HG02870 (cell line): ENCODE measurements around the gene TBC1D32.
"Not testable (repeated sequence)": the region's sequence is repeated elsewhere in the genome, so short reads cannot be mapped to it uniquely, and the experiment has no call there.

Source experiments
- ATAC-seq: cut with Tn5 transposase; IDR thresholded peaks from one replicate; pipeline ENCODE4 v1.9.1; 2021; ENCODE audit warnings: mild to moderate bottlenecking, moderate library complexity; ENCODE audit not compliant: unreplicated experiment

TBC1D32 gene

GRCh38 chr6:121236984-121237383 is 97.3 kb downstream of the TBC1D32 start:
- no peak for ATAC-seq

DNA sequence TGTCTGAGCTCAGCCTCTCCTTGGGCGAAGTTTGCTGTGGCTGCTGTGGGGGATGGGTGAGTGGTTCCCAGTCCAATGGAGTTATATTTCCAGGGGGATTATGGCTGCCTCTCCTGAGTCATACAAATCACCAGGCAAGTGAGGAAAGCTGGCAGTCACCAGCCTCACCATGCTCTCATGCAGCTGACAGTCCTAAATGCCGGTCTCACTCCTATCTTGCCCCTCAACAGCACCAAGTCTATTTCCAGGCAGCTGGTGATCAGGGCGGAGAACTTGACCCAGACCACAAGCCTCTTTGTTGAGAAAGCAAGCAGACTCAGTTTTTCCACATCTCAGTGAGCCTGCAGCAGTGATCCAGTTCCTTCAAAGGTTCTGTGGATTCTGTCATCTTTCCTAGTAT is 98.9 kb downstream of the TBC1D32 start:
- ATAC-seq: no peak

DNA sequence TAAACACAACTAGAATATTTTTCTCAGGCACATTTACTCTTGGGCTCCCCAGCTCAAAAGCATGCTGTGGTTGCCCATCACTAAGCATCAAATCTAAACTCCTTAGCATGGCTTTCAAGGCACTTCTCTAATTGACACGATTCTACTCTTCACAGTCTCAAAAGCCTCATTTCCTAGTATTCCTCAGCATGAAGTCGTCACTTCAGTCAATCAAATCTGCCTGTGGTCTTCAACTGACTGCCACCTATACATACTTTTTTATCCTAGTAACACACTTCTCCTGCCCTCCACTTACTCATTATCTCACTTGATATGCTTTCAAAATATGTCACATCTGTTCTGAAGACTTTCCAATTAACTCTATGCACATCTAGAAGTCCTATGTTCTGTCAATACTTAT is 110.3 kb downstream of the TBC1D32 start:
- no peak for ATAC-seq

- no peak for ATAC-seq
Measured at GRCh38 chr6:121223212-121223611, 111.1 kb downstream of the TBC1D32 start.

GRCh38 chr6:121222656-121223055 is 111.6 kb downstream of the TBC1D32 start:
- no peak for ATAC-seq

- no peak for ATAC-seq
Measured at GRCh38 chr6:121216928-121217327, 117.4 kb downstream of the TBC1D32 start.

DNA sequence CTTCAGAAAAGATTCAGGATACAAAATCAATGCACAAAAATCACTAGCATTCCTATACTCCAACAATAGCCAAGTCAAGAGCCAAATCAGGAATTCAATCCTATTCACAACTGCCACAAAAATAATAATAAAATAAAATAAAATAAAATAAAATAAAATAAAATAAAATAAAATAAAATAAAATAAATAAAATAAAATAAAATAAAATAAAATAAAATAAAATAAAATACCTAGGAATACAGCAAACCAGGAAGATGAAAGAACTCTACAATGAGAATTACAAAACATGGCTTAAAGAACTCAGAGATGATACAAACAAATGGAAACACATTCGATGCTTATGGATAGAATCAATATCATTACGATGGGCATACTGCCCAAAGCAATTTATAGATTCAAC is 120.9 kb downstream of the TBC1D32 start:
- ATAC-seq: not testable (repeated sequence)

GRCh38 chr6:121210943-121211342 is 123.3 kb downstream of the TBC1D32 start:
- ATAC-seq: no peak

GRCh38 chr6:121205569-121205968 is 128.7 kb downstream of the TBC1D32 start:
- no peak for ATAC-seq

- ATAC-seq: no peak
Measured at GRCh38 chr6:121201105-121201504, 133.2 kb downstream of the TBC1D32 start.

GRCh38 chr6:121196042-121196441 is 138.2 kb downstream of the TBC1D32 start:
- ATAC-seq: not testable (repeated sequence)

GRCh38 chr6:121190122-121190521 is 144.2 kb downstream of the TBC1D32 start:
- ATAC-seq: no peak

GRCh38 chr6:121188356-121188755 is 145.9 kb downstream of the TBC1D32 start:
- ATAC-seq: no peak

GRCh38 chr6:121187833-121188200 is 146.5 kb downstream of the TBC1D32 start:
- ATAC-seq: no peak

- no peak for ATAC-seq
Measured at GRCh38 chr6:121187200-121187832, 147.0 kb downstream of the TBC1D32 start.

GRCh38 chr6:121183742-121184141 is 150.5 kb downstream of the TBC1D32 start:
- no peak for ATAC-seq

GRCh38 chr6:121175827-121176226 is 158.5 kb downstream of the TBC1D32 start:
- no peak for ATAC-seq

GRCh38 chr6:121172451-121172850 is 161.8 kb downstream of the TBC1D32 start:
- ATAC-seq: not testable (repeated sequence)

GRCh38 chr6:121171879-121172278 is 162.4 kb downstream of the TBC1D32 start:
- ATAC-seq: no peak

DNA sequence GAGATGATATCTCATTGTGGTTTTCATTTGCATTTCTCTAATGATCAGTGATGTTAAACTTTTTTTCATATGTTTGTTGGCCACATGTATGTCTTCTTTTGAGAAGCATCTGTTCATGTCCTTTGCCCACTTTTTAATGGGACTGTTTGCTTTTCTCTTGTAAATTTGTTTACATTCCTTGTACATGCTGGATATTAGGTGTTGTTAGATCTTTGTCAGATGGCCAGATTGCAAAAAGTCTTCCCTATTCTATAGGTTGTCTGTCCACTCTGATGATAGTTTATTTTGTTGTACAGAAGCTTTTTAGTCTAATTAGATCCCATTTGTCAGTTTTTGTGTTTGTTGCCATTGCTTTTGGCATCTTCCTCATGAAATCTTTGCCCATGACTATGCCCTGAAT is 172.4 kb downstream of the TBC1D32 start:
- no peak for ATAC-seq

DNA sequence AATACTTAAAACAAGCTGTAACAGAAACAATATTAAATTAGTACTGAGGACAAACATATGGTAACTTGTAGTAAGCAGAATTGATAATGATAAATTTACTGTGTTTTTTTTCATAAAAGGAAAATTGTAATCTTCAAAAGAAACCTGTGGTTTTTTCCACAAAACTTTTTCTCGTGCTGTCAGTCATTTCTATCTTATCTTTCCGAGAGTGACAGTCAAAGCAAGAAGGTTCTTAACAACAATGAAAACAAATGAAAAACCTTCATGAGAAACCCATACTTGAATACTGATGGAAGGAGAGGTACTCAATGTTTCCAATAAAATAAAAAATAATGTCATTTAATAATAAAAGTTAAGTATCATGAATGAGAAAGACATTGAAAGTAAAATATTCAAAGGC is 174.0 kb downstream of the TBC1D32 start:
- no peak for ATAC-seq

- ATAC-seq: no peak
Measured at GRCh38 chr6:121158891-121159290, 175.4 kb downstream of the TBC1D32 start.

GRCh38 chr6:121158438-121158837 is 175.8 kb downstream of the TBC1D32 start:
- ATAC-seq: no peak
